HS-27A (cell line): ENCODE measurements around the gene GNB1L.
"Not testable (repeated sequence)": the region's sequence is repeated elsewhere in the genome, so short reads cannot be mapped to it uniquely, and the experiment has no call there.

ENCODE experiments used
- DNase-seq: peaks from one replicate; pipeline ENCODE4 v3.0.0-alpha.2; 2012; ENCODE audit warnings: low read depth, missing footprints

GNB1L gene

DNA sequence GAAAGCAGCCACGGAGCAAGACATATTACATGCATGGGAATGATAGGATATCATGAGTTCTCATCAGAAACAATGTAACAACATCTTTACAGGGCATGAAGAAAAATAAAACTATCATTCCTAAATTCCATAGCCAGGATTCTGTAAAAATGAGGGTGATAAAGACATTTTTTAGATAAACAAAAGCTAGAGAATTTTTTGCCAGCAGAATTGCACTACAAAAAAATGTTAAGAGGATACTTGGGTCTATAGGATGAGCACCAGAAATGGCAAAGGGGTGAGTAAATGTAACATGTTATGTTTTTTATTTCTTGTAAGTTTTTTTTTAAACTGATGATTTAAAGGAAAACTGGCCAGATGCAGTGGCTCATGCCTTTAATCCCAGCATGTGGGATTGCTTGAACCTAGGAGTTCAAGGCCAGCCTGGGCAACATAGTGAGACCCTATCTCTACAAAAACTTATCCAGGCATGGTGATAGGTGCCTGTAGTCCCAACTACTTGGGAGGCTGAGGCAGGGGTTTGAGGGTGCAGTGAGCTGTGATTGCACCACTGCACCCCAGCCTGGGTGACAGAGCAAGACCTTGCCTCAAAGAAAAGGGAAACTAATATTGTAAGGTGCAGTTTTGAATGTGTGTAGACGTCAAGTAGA lies 60.9 kb downstream of the GNB1L start:
- no peak for DNase-seq

DNA sequence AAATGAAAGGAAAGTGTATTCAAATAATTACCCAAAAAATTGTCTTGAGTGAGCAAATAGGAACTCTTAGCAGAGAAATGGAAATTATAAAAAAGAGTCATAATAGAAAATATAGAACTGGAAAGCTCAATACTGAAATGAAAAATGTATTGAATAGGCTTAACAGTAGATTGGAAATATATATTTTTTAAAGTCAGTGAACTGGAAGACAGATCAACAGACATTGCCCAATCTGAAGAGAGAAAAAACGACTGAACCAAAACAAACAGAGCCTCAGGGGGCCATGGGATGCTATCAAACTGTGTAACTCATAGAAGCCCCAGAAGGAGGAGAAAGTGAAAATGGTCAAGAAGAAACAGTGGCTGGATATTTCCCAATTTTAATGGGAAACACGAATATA lies 61.5 kb downstream of the GNB1L start:
- no peak for DNase-seq

DNA sequence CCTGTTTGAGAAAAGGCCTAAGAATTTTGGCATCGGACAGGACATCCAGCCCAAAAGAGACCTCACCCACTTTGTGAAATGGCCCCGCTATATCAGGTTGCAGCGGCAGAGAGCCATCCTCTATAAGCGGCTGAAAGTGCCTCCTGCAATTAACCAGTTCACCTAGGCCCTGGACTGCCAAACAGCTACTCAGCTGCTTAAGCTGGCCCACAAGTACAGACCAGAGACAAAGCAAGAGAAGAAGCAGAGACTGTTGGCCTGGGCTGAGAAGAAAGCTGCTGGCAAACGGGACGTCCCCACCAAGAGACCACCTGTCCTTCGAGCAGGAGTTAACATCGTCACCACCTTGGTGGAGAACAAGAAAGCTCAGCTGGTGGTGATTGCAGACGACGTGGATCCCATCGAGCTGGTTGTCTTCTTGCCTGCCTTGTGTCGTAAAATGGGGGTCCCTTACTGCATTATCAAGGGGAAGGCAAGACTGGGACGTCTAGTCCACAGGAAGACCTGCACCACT lies 62.2 kb downstream of the GNB1L start:
- DNase-seq = not testable (repeated sequence)

DNA sequence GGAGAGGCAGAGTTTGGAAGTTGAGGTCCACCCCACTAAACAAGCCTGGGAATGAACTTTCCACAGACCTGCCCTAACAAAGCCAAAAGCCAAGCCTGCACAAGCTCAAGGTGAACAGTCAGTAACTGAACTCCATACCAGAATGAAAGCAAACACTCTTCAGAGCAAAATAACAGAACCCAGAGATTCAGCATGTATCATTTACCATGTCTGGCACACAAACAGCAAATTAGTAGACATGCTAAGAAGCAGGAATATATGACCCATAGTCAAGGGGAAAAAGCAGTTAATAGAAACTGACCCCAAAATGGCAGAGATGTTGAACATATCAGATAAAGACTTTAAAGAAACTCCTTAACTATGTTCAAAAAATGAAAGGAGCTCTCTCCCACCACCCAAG lies 62.8 kb downstream of the GNB1L start:
- no peak for DNase-seq

DNA sequence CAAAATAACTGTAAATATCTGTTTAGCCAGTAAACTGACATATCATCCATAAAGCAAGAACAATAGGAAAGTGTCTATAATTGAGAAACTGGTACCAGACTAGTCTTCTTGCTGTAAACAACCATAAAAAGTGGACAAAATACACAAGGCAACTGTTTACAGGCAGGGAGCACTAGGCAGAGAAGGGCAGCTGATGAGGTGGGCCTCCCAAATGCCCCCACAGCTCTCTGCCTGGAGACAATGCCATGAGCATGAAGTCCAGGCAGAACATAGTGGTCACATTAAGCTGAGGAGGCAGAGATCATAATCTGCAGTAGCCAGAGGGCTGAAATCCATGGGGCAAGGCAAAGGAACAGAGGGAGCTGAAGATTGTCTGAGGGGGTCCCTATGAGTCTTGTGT lies 63.4 kb downstream of the GNB1L start:
- no peak for DNase-seq

DNA sequence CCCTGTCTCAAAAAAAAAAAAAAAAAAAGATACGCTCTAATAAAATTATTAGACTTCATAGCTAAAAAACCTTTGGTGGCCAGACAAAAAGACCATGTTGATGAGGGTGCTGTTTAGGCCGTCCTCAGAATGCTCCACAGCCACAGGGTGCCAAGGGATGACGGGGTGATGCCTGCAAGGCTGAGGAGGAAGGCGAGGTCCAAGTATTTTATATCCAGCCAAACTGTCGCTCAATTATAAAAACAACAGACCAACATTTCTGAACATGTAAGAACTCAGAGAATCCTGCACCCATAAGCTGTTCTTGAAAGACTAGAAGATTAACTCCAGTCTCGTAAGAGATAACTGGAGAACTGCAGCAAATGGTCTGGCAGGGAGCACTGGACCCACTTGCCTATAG lies 64.8 kb downstream of the GNB1L start:
- DNase-seq = no peak

DNA sequence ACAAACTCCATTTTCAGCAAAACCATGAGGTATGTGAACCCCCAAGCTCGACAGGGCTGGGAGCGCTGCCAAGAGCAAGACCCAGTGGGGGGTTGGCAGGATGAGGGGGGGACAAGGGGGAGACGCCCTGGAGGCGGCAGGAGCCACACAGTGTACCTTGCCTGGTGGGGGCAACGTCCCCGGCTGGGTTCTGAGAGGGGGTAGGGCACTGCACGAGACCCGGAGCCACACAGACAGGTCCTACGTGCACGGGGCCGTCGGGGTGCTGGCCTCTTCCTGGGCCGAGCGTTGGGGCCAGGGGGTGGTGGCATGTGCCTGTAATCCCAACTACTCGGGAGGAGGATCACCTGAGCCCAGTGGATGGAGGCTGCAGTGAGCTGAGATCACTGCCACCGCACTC lies 65.3 kb downstream of the GNB1L start:
- DNase-seq = no peak

DNA sequence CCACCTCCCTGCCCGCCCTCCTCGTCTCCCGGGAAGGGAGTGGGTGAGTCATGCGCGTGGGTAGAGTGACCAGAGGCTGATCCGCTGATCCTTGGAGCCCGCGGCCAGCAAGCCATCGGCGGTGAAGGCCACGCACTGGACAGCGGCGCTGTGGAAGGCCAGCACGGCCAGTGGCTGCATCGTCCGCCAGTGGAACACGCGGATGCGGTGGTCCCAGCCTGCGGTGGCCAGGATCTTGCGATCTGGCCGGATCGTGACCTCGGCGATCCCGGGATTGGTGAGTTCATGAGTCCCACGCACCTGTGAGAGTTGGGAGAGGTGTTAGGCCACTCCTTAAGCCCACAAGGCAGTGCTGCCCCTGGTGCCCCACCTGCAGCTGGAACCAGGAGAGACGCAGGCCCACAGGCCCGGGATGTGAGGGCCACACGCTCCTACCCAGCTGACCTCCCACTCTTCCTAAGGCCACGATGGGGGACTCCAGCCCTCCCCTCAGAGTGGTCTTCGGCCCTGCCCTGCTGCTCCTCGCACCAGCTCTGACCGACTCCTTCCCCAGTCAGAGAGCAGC lies 65.9 kb downstream of the GNB1L start:
- DNase-seq = no peak

DNA sequence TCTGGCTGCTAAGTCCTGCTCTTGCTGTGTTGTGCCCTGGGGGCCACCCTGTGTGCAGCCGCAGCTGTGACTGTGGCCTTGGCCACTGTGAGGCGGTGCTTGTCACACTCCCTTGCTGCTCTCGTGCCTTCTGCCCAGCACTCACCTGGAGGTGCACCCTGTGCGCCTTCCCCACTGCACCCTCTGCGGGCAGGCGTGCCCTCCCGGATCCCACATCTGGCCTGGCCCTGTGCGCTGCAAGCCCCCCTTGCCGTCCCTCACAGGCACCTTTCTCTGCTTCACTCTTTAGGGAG lies 66.9 kb downstream of the GNB1L start:
- no peak for DNase-seq

DNA sequence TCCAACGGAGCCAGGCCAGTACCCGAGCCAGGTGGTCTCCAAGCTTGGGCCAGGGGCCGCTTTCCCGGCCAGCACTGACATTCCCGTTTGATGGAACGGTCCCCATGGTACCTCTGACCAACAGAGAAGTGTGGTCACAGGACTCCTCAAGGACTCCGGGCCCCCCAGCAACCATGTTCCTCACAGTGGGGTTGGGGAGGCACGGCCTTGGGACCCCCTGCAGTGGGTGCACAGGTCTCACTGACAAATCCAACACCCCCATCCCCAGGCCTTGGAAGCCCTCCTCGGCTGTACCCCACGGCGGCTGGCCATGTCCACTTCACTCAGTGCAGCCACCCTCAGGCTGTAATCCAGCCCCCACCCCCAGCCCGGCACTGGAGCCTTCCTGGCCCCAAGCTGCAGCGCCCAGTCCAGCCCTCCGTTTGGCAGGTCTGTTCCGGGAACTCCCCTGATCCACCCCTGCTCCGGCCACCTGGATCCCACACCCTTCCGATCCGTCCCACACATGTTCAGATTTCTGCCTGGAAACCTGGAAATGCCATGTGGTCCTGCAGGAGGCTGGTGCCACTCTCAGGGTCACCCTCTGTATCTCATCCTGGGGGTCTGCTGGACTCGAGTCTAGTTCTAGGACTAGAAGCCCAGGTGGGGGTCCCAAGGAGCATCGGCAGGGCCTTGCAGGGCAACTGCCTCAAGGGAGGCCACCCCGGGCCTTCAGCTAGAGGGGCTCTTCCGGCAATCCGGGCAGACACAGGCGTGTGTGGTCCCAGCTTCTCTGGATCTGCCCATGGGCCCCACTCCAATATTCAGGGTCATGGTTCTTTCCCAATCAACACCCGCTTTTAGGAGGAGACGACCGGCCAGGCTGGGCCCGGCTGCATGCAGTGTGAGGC lies 67.5 kb downstream of the GNB1L start:
- no peak for DNase-seq

DNA sequence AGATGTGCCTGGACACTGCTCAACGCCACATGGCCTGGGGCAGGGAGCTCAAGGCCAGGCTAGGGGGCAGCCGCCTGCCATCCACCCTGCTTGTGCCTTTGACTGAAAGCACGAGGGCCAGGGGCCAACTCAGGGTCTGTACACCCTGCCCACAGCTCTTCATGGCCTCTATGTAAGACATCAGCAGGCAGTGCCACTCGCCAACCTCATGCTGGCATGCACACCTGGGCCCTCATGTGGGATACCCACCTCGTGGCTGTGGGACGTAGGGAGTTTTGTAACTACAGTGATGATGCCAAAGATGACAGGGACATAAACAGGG lies 68.4 kb downstream of the GNB1L start:
- DNase-seq = no peak

DNA sequence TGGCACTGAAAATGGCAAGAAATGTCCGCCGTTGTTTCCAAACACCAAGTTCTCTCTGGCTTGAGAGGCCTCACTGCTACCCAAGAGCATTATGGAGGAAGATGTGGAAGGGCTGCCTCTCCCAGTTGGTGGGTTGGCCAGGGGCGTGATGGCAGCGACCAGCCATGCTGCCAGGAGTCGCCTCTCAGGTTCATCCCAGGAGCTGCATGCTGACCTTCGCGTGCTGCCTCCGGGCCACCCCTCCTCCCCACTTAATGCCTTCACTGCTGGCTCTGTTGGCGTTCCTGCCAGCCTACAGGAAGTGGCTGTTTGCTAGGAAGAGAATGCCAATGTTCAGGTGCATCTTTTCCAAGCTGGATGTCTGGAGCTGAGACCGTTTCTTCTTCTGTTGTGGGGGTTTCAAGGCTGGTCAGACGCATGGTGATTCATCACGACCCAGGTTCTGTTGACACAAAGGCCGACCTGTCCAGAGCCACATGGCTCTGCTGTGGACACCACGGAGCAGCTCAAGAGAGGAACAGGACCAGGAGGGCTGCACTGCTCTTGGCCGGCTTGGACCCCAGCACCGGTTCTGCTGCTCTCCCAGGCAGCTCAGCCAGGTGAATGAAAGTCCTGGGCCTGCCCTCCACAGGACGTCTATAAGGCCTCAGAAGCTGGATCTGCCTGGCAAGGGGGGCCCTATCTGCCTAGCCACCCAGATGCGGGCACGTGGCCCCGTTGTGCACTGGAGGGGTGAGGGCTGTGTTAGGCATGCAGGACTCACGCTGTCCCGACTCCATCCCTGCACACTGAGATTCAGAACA lies 69.0 kb downstream of the GNB1L start:
- DNase-seq = no peak

DNA sequence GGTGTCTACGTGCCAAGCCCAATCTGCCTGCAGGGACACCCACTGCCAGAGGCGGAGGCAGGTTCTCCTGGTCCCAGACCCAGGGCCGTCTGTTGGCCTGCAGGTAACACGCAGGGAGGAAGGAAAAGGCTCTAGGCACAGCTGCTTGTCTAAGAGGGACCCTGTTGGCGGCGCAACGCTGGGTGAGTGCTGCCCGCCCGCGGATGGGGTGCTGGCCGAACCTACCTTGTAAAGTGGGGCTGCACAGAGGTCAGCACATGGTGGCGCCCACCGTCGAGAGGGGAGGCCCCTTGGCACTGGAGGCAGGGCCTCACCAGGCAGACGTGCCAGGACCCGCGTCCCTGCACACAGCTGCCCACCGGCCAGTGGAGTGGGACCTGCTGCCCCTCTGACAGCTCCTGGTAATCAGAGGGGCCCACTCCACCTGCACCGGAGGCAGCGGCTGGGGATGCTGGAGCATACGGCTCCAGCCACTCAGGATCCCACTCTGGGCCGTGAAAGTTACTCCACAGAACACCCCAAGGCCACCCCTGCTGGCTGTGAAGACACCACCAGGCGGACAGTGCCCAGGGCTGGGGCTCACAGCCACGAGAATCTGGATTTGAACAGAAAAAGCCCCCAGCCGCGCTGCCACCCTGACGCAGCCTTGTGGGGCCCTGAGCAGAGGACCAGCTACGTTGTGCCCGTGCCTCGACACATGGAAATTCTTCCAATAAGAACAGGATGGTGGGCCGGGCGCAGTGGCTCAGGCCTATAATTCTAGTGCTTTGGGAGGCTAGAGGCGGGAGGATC lies 70.1 kb downstream of the GNB1L start:
- DNase-seq = no peak

DNA sequence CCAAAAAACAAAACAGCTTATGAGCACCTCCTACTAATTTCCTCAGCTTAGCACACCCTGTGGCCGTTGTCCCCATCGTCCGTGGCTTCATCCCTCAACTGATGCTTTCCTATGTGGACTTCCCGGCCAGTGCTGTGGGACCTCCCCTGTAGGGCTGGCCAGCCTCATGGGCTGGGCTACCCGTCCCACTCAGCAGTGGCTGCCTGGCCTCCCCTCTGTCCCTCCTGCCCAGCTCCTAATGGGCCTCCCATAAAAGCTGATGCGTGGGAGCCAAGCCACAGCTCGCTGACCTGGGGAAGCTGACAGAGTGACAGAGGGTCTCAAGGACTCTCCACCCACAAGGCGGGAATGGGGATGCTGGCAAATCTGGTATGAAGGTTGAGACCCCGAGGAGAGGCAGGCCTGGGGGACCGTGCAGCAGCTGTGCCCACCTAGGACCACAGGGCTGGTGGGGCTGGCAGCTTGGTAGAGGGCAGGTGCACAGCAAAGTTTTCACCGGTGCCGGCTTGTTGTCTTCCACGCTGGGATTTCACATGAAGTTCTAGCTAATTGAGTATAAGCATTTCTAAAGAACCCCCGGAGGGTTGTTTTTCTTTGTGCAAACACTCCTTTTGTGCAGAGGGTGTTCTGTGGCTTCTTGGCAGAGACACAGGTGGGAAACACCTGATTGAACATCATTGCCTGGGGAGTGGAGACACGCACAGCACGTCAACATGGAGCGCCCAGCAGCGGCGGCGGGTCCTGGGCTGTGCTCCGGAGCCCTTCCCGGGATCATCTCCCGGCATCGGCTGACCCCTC lies 70.9 kb downstream of the GNB1L start:
- no peak for DNase-seq

DNA sequence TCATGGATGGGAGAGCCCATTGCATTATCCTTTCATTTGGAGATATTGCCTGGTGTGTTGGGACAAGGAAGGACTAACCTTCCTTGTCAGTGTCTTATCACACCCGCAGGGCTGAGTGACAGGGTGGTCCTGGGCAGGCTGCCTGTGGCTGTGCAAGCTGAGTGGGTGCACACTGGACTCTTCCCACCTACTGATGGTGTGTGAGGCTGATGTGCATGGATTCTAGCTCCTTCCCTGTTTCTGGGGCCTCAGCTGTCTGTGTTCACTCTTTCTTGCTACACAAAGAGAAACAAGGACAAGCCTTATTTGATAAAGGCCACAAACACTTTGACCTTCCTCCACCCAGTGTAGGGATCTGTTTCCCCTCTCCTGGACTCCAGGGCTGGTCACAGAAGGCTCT lies 72.1 kb downstream of the GNB1L start:
- DNase-seq = no peak

DNA sequence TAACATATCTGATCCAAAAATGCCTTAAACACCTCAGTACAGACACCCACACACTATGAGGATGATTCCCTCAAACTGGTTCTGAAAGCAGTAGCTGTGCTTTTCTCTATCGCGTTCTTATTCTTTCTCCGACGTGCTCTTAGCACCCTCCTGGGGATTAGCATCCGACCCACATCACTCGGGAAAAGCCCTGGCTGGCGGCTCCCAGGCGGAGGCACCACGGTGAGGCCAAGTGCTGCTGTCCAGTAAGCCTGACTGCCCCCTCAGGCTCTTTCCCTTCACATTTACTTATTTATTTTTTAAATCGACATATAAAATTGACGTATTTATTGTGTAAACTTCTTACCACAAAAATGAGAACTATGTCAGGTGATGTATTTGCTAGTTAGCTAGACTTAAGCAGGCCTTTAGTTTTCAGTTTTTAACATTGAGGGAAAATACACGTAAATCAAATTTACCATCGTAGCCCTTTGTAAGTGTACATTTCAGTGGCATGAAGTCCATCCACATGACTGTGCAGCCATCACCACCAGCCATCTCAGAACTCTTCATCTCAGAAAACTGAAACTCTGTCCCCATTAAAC lies 74.9 kb downstream of the GNB1L start:
- no peak for DNase-seq

DNA sequence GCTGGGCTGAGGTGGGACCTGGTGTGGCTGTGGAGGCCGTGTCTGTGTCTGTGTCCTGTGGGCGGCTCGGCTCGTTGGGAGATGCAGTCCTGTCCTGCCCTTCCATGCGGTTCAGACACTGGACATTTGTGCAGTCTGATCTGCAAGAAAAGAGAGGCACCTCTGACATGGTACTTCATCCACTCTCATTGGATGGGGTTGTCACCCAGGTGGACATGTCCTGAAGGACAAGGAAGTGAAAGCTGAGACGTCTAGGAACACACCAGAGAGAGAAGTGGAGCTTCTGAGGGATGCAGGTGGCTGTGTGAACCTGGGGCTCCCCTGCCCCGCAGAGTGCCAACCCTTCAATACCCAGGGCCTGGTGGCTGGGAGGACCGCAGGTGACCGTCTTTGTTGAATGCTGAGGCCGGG lies 75.7 kb downstream of the GNB1L start:
- no peak for DNase-seq

DNA sequence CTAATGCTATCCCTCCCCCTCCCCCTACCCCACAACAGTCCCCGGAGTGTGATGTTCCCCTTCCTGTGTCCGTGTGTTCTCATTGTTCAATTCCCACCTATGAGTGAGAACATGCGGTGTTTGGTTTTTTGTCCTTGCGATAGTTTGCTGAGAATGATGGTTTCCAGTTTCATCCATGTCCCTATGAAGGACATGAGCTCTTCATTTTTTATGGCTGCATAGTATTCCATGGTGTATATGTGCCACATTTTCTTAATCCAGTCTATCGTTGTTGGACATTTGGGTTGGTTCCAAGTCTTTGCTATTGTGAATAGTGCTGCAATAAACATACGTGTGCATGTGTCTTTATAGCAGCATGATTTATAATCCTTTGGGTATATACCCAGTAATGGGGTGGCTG lies 77.5 kb downstream of the GNB1L start:
- DNase-seq = not testable (repeated sequence)

DNA sequence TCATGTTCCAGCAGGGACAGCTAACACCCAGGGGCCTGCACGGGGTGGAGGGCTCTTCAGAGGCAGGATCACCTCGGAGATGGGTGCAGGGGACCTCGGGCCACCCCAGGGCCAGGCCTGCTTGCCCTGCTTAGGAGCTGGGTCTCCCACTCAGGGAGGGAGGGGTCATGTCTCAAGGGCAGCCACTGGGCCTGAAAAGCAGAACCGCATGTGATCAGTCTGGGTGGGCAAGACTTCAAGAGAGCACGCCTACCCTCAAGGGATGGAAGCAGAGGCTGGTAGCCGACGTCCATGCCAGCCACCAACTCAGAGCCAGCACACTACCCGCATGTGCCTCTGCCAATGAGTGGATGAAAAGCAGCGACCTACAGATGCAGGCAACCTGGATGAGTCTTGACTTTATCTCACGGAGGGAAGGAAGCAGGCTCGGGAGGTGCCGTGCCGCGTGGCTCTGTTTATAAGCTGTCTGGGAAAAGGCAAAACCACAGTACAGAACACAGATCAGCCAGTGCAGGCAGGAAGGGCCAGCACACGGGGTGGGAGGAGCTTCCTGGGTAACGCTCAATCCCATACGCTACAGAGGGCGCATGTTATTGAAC lies 78.1 kb downstream of the GNB1L start:
- DNase-seq = no peak
